Activated naive CD4-positive, alpha-beta T cell treated with anti-CD3 and anti-CD28 coated beads for 36 hours (primary cell): ENCODE measurements around the gene MFAP3L. TPM values are rescaled to one million over a fixed set of nuclear protein-coding genes. Genes with fewer than 3 reads are reported as not detected.
"Not testable (repeated sequence)": the region's sequence is repeated elsewhere in the genome, so short reads cannot be mapped to it uniquely, and the experiment has no call there.

Experiments
- CTCF ChIA-PET: fragments of 350-600 bp; sonication (Branson Sonifier 250); formaldehyde crosslinking; loops from one replicate; lab custom pipeline; 2021; ENCODE audit warnings: antibody characterized with exemption; lab: Charles Lee
- DNase-seq: peaks from one replicate; pipeline ENCODE4 v3.0.0-alpha.2; 2020
- H3K27ac Mint-ChIP-seq: one replicate; pipeline ENCODE4 v1.8.0; 2021; ENCODE audit warnings: mild to moderate bottlenecking, mixed read lengths
- H3K27me3 Mint-ChIP-seq: one replicate; pipeline ENCODE4 v1.8.0; 2021; ENCODE audit warnings: low read depth, mixed read lengths
- H3K36me3 Mint-ChIP-seq: one replicate; pipeline ENCODE4 v1.8.0; 2021; ENCODE audit warnings: low read depth, mixed read lengths
- H3K4me1 Mint-ChIP-seq: one replicate; pipeline ENCODE4 v1.8.0; 2021; ENCODE audit warnings: low read depth, mixed read lengths
- H3K4me3 Mint-ChIP-seq: one replicate; pipeline ENCODE4 v1.8.0; 2021; ENCODE audit warnings: mild to moderate bottlenecking, moderate library complexity, mixed read lengths
- H3K9me3 Mint-ChIP-seq: one replicate; pipeline ENCODE4 v1.8.0; 2021; ENCODE audit warnings: mixed read lengths
- intact Hi-C: fragments of 100-400 bp; cut with micrococcal nuclease; formaldehyde crosslinking; loops from one replicate; pipeline ENCODE4 v1.15.1; 2023
- total RNA-seq, 2 experiments: library from RNA; stranded (reverse); gene quantifications; one replicate each; pipeline ENCODE4 v1.2.3, GENCODE V29; 2021

MFAP3L gene
- under 1 TPM; 0.72 to 0.74 TPM for total RNA-seq

GRCh38 chr4:170026253-170027021 lies at the start of gene MFAP3L:
Gene MFAP3L, minus strand, starts transcription at chr4:170026395. Its CDS starts 20,518 bp downstream, at chr4:170005877.
- CTCF ChIA-PET: interaction anchor here (0.7 kb wide), 1 partner anchor 252 kb away, joined by 3 read pairs; no protein-coding TSS in a partner anchor
- H3K4me1 Mint-ChIP-seq: peaks cover 7% of the 10 kb centered on the region
- H3K36me3 Mint-ChIP-seq: peaks cover 2% of the 10 kb centered on the region
- peak within 1 kb of the TSS; percentile 72 for H3K27ac Mint-ChIP-seq
- peaks cover 15% of the 10 kb centered on the region for H3K27me3 Mint-ChIP-seq
- intact Hi-C loops: loop anchor here (1.0 to 10.0 kb wide), 8 partner anchors 214 to 1542 kb away; partner anchors contain the start of genes CBR4, CLCN3, DDX60L and HPF1
- DNase-seq: peak; percentile 83
- H3K4me3 Mint-ChIP-seq: peak within 1 kb of the TSS; percentile 83
- H3K9me3 Mint-ChIP-seq: no peaks in the 10 kb centered on the region

GRCh38 chr4:170071196-170071595 lies 45.0 kb upstream of the MFAP3L start:
- CTCF ChIA-PET: no interaction called here
- Mint-ChIP-seq H3K36me3 (no peaks in the 10 kb centered on the region), H3K27ac (no peak overlapping the region), H3K9me3 (no peaks in the 10 kb centered on the region), H3K27me3 (peaks cover 2% of the 10 kb centered on the region), H3K4me3 (no peak overlapping the region), H3K4me1 (no peaks in the 10 kb centered on the region)
- intact Hi-C loops: no loop called here
- no peak for DNase-seq

GRCh38 chr4:170068438-170069128 lies 42.4 kb upstream of the MFAP3L start:
- CTCF ChIA-PET: no interaction called here
- Mint-ChIP-seq H3K27me3 (no peaks in the 10 kb centered on the region), H3K9me3 (no peaks in the 10 kb centered on the region), H3K36me3 (no peaks in the 10 kb centered on the region), H3K27ac (no peak overlapping the region), H3K4me1 (no peaks in the 10 kb centered on the region), H3K4me3 (no peak overlapping the region)
- no peak for DNase-seq
- intact Hi-C loops: no loop called here

- H3K4me3 Mint-ChIP-seq: no peak overlapping the region
- intact Hi-C loops: no loop called here
- H3K4me1 Mint-ChIP-seq: no peaks in the 10 kb centered on the region
- H3K27me3 Mint-ChIP-seq: peaks cover 2% of the 10 kb centered on the region
- no peaks in the 10 kb centered on the region for H3K9me3 Mint-ChIP-seq
- H3K27ac Mint-ChIP-seq: no peak overlapping the region
- H3K36me3 Mint-ChIP-seq: no peaks in the 10 kb centered on the region
- CTCF ChIA-PET: no interaction called here
- no peak for DNase-seq
Measured at GRCh38 chr4:170059421-170059820, 33.2 kb upstream of the MFAP3L start.

- DNase-seq: no peak
- H3K36me3 Mint-ChIP-seq: no peaks in the 10 kb centered on the region
- H3K27ac Mint-ChIP-seq: no peak overlapping the region
- H3K9me3 Mint-ChIP-seq: no peaks in the 10 kb centered on the region
- CTCF ChIA-PET: no interaction called here
- H3K4me1 Mint-ChIP-seq: no peaks in the 10 kb centered on the region
- H3K4me3 Mint-ChIP-seq: no peak overlapping the region
- intact Hi-C loops: no loop called here
- H3K27me3 Mint-ChIP-seq: peaks cover 2% of the 10 kb centered on the region
Measured at GRCh38 chr4:170058826-170059225, 32.6 kb upstream of the MFAP3L start.

GRCh38 chr4:170057866-170058265 lies 31.7 kb upstream of the MFAP3L start:
- no peak overlapping the region for H3K4me3 Mint-ChIP-seq
- H3K4me1 Mint-ChIP-seq: no peaks in the 10 kb centered on the region
- CTCF ChIA-PET: no interaction called here
- peaks cover 2% of the 10 kb centered on the region for H3K27me3 Mint-ChIP-seq
- intact Hi-C loops: no loop called here
- no peaks in the 10 kb centered on the region for H3K9me3 Mint-ChIP-seq
- DNase-seq: no peak
- no peak overlapping the region for H3K27ac Mint-ChIP-seq
- H3K36me3 Mint-ChIP-seq: no peaks in the 10 kb centered on the region

GRCh38 chr4:170052919-170053318 lies 26.7 kb upstream of the MFAP3L start:
- intact Hi-C loops: no loop called here
- Mint-ChIP-seq H3K4me3 (no peak overlapping the region), H3K36me3 (no peaks in the 10 kb centered on the region), H3K9me3 (no peaks in the 10 kb centered on the region), H3K27ac (no peak overlapping the region), H3K27me3 (peaks cover 2% of the 10 kb centered on the region), H3K4me1 (no peaks in the 10 kb centered on the region)
- CTCF ChIA-PET: interaction anchor here (1.3 kb wide), 1 partner anchor 243 kb away, joined by 4 read pairs; no protein-coding TSS in a partner anchor
- DNase-seq: no peak

- Mint-ChIP-seq H3K27ac (no peak overlapping the region), H3K27me3 (peaks cover 2% of the 10 kb centered on the region), H3K9me3 (no peaks in the 10 kb centered on the region), H3K4me3 (no peak overlapping the region), H3K4me1 (no peaks in the 10 kb centered on the region), H3K36me3 (no peaks in the 10 kb centered on the region)
- intact Hi-C loops: no loop called here
- DNase-seq: no peak
- CTCF ChIA-PET: interaction anchor here (2.2 kb wide), 1 partner anchor 241 kb away, joined by 6 read pairs; no protein-coding TSS in a partner anchor
Measured at GRCh38 chr4:170051402-170051801, 25.2 kb upstream of the MFAP3L start.

- CTCF ChIA-PET: interaction anchor here (0.7 to 2.8 kb wide), 2 partner anchors 158 to 240 kb away, joined by 7 to 38 read pairs; no protein-coding TSS in a partner anchor
- DNase-seq: no peak
- intact Hi-C loops: loop anchor here (5.0 kb wide), 1 partner anchor 1127 kb away; no protein-coding TSS in a partner anchor
- Mint-ChIP-seq H3K27ac (no peak overlapping the region), H3K4me3 (no peak overlapping the region), H3K36me3 (no peaks in the 10 kb centered on the region), H3K9me3 (no peaks in the 10 kb centered on the region), H3K4me1 (no peaks in the 10 kb centered on the region), H3K27me3 (no peaks in the 10 kb centered on the region)
Measured at GRCh38 chr4:170049766-170050165, 23.6 kb upstream of the MFAP3L start.

- no peak overlapping the region for H3K4me3 Mint-ChIP-seq
- H3K9me3 Mint-ChIP-seq: no peaks in the 10 kb centered on the region
- H3K36me3 Mint-ChIP-seq: no peaks in the 10 kb centered on the region
- no peaks in the 10 kb centered on the region for H3K4me1 Mint-ChIP-seq
- CTCF ChIA-PET: interaction anchor here (0.8 to 2.8 kb wide), 7 partner anchors 14 to 435 kb away, joined by 3 to 38 read pairs (median 4); partner anchors contain the start of gene NEK1
- H3K27ac Mint-ChIP-seq: no peak overlapping the region
- intact Hi-C loops: loop anchor here (1.0 to 5.0 kb wide), 3 partner anchors 238 to 1126 kb away; no protein-coding TSS in a partner anchor
- peak; percentile 75 for DNase-seq
- H3K27me3 Mint-ChIP-seq: no peaks in the 10 kb centered on the region
Measured at GRCh38 chr4:170047771-170048354, 21.7 kb upstream of the MFAP3L start.

- intact Hi-C loops: loop anchor here (5.0 kb wide), 1 partner anchor 1124 kb away; no protein-coding TSS in a partner anchor
- H3K27ac Mint-ChIP-seq, H3K4me1 Mint-ChIP-seq, DNase-seq, H3K9me3 Mint-ChIP-seq, H3K36me3 Mint-ChIP-seq, H3K27me3 Mint-ChIP-seq, H3K4me3 Mint-ChIP-seq: not testable (repeated sequence)
- CTCF ChIA-PET: interaction anchor here (0.7 to 2.0 kb wide), 2 partner anchors 219 to 236 kb away, joined by 3 to 10 read pairs; no protein-coding TSS in a partner anchor
Measured at GRCh38 chr4:170046156-170046555, 20.0 kb upstream of the MFAP3L start.
